HEK293 (cell line): Measurements from ENCODE around the gene PANX3.

Experiments
- CTCF ChIA-PET: fragments of 350-600 bp; formaldehyde crosslinking; extraction: SDS; loops from one replicate; lab custom pipeline; 2021; ENCODE audit warnings: antibody characterized with exemption; lab: Yijun Ruan, JAX
- POLR2A ChIA-PET: fragments of 300-600 bp; formaldehyde crosslinking; extraction: SDS; loops from one replicate; lab custom pipeline; 2020; ENCODE audit warnings: antibody characterized with exemption, inconsistent platforms; lab: Yijun Ruan, JAX
- H3K27ac ChIP-seq: fragments of 200-500 bp; sonication (Bioruptor generic); 2 replicates; pipeline ENCODE4 v1.5.1; 2014; ENCODE audit warnings: low read depth, low read length, control low read depth, inconsistent platforms; ENCODE audit errors: extremely low read depth
- H3K36me3 ChIP-seq, 2 experiments: fragments of 200-500 bp in 1 of 2; sonication (Bioruptor generic) in 1 of 2; 1 replicate in 1 of 2; 2 replicates in 1 of 2; pipeline ENCODE4 v1.5.1; 2014 to 2017; ENCODE audit warnings: inconsistent platforms in 2 of 2, low read length in 2 of 2; ENCODE audit not compliant: control insufficient read depth in 2 of 2, insufficient read depth in 1 of 2
- H3K4me1 ChIP-seq: fragments of 200-500 bp; sonication (Bioruptor generic); 2 replicates; pipeline ENCODE4 v1.5.1; 2014; ENCODE audit warnings: mild to moderate bottlenecking, low read length, inconsistent platforms; ENCODE audit not compliant: control insufficient read depth, insufficient read depth
- H3K4me3 ChIP-seq: 2 replicates; pipeline ENCODE4 v1.5.1; 2011; ENCODE audit warnings: low read depth, mild to moderate bottlenecking, control low read depth, low read length, moderate library complexity
- H3K9me3 ChIP-seq: fragments of 200-500 bp; sonication (Bioruptor generic); 2 replicates; pipeline ENCODE4 v1.5.1; 2014; ENCODE audit warnings: low read depth, low read length, inconsistent platforms; ENCODE audit not compliant: control insufficient read depth, insufficient read depth
- HOXD13 ChIP-seq: sonication (generic); formaldehyde crosslinking; IDR thresholded peaks from 2 replicates; pipeline ENCODE4 v1.8.0; 2022; ENCODE audit warnings: missing genetic modification reagents, borderline replicate concordance
- YY1 ChIP-seq: fragments of 450-650 bp; formaldehyde crosslinking; IDR thresholded peaks from 2 replicates; pipeline ENCODE4 v1.5.1; 2018; ENCODE audit warnings: missing biosample characterization, missing genetic modification characterization
- ZFP37 ChIP-seq: fragments of 450-650 bp; formaldehyde crosslinking; IDR thresholded peaks from 2 replicates; pipeline ENCODE4 v1.5.1; 2016; ENCODE audit warnings: missing biosample characterization, missing genetic modification characterization
- ZNF548 ChIP-seq: fragments of 450-650 bp; formaldehyde crosslinking; IDR thresholded peaks from 2 replicates; pipeline ENCODE4 v1.5.1; 2016; ENCODE audit warnings: missing biosample characterization, missing genetic modification characterization
- ZNF629 ChIP-seq: fragments of 450-650 bp; formaldehyde crosslinking; IDR thresholded peaks from 2 replicates; pipeline ENCODE4 v1.5.1; 2017; ENCODE audit warnings: missing biosample characterization, missing genetic modification characterization
- ZNF654 ChIP-seq: fragments of 450-650 bp; formaldehyde crosslinking; IDR thresholded peaks from 2 replicates; pipeline ENCODE4 v1.5.1; 2016; ENCODE audit warnings: low read depth, missing biosample characterization, missing genetic modification characterization
- ZNF658 ChIP-seq: fragments of 450-650 bp; formaldehyde crosslinking; IDR thresholded peaks from 2 replicates; pipeline ENCODE4; 2016; ENCODE audit warnings: missing biosample characterization, missing genetic modification characterization
- TF ChIP-seq, protein P1 (sequence below): sonication (generic); formaldehyde crosslinking; IDR thresholded peaks from 2 replicates; pipeline ENCODE4 v1.8.1; 2022; ENCODE audit warnings: mild to moderate bottlenecking, moderate library complexity, missing genetic modification reagents
- TF ChIP-seq, protein P2 (sequence below): fragments of 450-650 bp; formaldehyde crosslinking; IDR thresholded peaks from 2 replicates; pipeline ENCODE4 v1.5.1; 2016; ENCODE audit warnings: missing biosample characterization, missing genetic modification characterization
- TF ChIP-seq, protein P3 (sequence below): fragments of 450-650 bp; IDR thresholded peaks from 2 replicates; pipeline ENCODE4 v1.5.1; 2018; ENCODE audit warnings: missing biosample characterization, mild to moderate bottlenecking, missing genetic modification characterization
- TF ChIP-seq, protein P4 (sequence below): fragments of 450-650 bp; formaldehyde crosslinking; conservative IDR thresholded peaks from 2 replicates; pipeline ENCODE4 v1.5.1; 2016; ENCODE audit warnings: low read depth, missing biosample characterization, missing genetic modification characterization

The PANX3 gene

DNA sequence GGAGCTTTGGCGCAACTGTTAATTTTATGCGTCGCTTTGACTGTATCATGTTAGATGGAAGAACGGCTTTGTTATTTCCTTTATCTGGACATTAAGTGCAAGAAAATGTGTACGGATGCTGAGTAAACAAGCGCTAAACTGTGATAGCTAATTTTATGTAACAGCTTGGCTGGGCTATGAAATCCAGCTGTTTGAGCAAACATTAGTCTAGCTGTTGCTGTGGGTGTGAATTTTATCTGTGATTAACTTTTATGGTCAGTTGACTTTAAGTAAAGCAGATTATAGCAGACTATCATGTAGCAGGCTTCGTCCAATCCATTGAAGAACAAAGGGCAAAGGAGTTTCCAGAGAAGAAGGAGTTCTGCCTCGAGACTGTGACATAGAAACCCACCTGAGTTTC lies 27.4 kb upstream of the PANX3 start:
- Histone ChIP-seq H3K27ac (no peak overlapping the region), H3K36me3 (no peaks in the 10 kb centered on the region), H3K9me3 (no peaks in the 10 kb centered on the region), H3K4me3 (no peak overlapping the region), H3K4me1 (no peaks in the 10 kb centered on the region)
- TF ChIP-seq YY1, result no peak
- TF ChIP-seq, protein P1, sequence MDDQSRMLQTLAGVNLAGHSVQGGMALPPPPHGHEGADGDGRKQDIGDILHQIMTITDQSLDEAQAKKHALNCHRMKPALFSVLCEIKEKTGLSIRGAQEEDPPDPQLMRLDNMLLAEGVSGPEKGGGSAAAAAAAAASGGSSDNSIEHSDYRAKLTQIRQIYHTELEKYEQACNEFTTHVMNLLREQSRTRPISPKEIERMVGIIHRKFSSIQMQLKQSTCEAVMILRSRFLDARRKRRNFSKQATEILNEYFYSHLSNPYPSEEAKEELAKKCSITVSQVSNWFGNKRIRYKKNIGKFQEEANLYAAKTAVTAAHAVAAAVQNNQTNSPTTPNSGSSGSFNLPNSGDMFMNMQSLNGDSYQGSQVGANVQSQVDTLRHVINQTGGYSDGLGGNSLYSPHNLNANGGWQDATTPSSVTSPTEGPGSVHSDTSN (CRISPR knock-in tag), result no peak
- TF ChIP-seq ZNF658 (tag by site-specific recombination), result no peak
- TF ChIP-seq, protein P2, sequence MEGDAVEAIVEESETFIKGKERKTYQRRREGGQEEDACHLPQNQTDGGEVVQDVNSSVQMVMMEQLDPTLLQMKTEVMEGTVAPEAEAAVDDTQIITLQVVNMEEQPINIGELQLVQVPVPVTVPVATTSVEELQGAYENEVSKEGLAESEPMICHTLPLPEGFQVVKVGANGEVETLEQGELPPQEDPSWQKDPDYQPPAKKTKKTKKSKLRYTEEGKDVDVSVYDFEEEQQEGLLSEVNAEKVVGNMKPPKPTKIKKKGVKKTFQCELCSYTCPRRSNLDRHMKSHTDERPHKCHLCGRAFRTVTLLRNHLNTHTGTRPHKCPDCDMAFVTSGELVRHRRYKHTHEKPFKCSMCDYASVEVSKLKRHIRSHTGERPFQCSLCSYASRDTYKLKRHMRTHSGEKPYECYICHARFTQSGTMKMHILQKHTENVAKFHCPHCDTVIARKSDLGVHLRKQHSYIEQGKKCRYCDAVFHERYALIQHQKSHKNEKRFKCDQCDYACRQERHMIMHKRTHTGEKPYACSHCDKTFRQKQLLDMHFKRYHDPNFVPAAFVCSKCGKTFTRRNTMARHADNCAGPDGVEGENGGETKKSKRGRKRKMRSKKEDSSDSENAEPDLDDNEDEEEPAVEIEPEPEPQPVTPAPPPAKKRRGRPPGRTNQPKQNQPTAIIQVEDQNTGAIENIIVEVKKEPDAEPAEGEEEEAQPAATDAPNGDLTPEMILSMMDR (tag by site-specific recombination), result no peak
- TF ChIP-seq ZNF629 (tag by site-specific recombination), result no peak
- no peak for TF ChIP-seq ZFP37 (tag by site-specific recombination)
- POLR2A ChIA-PET, result no interaction called here
- CTCF ChIA-PET, result interaction anchor here (0.6 to 2.5 kb wide), 5 partner anchors 168 to 520 kb away, joined by 3 to 32 read pairs (median 7); no protein-coding TSS in a partner anchor

DNA sequence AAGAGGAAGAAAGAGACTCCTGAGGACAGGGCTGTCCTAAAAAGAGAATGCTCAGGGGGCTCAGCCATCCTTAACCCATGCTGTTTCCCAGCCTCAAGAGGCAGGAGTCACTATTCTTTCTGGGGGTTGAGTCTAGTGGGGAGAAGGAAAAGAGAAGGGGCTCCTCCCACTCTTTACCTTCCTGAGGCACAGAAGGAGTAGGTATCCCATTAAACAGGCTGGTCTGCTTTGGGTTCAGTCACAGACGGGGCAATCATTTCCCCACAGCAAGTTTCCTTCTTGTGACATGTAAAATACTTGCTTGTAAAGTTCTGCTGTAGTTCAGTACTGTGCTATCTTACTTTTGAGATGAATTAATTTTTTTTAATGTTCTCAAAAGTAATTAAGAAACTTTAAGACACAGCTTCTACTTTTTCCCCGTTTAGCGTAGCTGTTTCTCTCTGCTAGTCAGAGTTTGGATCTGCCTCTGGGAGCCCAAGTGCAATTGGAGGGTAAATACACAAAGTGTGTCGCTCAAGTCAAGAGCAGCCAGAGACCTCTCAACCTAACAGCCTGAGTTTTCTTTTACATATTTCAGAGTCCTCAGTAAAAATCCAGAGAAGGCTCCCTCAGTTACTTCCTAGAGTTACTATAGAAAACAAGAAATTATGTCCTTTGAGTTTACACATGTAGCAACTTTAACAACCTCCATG lies 26.4 kb upstream of the PANX3 start:
- Histone ChIP-seq H3K27ac (no peak overlapping the region), H3K9me3 (no peaks in the 10 kb centered on the region), H3K4me1 (no peaks in the 10 kb centered on the region), H3K4me3 (no peak overlapping the region), H3K36me3 (no peaks in the 10 kb centered on the region)
- ChIA-PET CTCF (interaction anchor here (1.0 to 2.5 kb wide), 10 partner anchors 12 to 182 kb away, joined by 3 to 32 read pairs (median 6); partner anchors contain the start of gene OR8A1), POLR2A (no interaction called here)
- TF ChIP-seq, protein P3, sequence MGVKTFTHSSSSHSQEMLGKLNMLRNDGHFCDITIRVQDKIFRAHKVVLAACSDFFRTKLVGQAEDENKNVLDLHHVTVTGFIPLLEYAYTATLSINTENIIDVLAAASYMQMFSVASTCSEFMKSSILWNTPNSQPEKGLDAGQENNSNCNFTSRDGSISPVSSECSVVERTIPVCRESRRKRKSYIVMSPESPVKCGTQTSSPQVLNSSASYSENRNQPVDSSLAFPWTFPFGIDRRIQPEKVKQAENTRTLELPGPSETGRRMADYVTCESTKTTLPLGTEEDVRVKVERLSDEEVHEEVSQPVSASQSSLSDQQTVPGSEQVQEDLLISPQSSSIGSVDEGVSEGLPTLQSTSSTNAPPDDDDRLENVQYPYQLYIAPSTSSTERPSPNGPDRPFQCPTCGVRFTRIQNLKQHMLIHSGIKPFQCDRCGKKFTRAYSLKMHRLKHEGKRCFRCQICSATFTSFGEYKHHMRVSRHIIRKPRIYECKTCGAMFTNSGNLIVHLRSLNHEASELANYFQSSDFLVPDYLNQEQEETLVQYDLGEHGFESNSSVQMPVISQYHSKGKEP (tag by site-specific recombination), result no peak

DNA sequence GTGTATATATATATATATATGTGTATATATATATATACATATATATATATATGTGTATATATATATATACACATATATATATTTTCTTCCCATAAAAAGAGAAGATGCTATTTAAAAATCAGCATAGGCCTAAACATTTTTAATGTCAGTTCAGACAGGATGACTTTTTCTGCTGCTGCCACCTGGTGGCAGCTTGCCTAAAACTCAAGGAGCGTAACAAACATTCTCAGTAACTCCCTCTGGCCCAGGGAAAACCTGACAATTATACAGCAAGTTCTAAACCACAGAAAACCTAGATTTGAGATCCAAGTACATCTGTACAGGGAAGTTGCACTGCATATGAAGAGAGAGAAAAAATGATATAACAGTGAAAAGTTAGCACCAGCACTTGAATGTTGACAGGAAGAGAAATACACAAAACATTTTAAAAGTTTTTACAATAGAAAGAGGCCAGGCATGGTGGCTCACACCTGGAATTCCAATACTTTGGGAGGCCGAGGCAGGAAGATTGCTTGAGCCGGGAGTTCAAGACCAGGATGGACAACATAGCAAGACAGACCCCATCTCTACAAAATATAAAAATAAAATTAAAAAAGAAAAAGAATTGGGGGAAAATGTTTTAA lies 24.9 kb upstream of the PANX3 start:
- ChIA-PET CTCF (interaction anchor here (0.6 to 2.5 kb wide), 15 partner anchors 9 to 517 kb away, joined by 3 to 32 read pairs (median 4); no protein-coding TSS in a partner anchor), POLR2A (no interaction called here)
- Histone ChIP-seq H3K9me3 (no peaks in the 10 kb centered on the region), H3K27ac (no peak overlapping the region), H3K36me3 (no peaks in the 10 kb centered on the region), H3K4me3 (no peak overlapping the region), H3K4me1 (no peaks in the 10 kb centered on the region)
- peak; percentile 34; the same call in 1 of the 2 replicates for TF ChIP-seq ZNF654 (tag by site-specific recombination)
- TF ChIP-seq ZNF548 (tag by site-specific recombination), result no peak
- TF ChIP-seq, protein P4, sequence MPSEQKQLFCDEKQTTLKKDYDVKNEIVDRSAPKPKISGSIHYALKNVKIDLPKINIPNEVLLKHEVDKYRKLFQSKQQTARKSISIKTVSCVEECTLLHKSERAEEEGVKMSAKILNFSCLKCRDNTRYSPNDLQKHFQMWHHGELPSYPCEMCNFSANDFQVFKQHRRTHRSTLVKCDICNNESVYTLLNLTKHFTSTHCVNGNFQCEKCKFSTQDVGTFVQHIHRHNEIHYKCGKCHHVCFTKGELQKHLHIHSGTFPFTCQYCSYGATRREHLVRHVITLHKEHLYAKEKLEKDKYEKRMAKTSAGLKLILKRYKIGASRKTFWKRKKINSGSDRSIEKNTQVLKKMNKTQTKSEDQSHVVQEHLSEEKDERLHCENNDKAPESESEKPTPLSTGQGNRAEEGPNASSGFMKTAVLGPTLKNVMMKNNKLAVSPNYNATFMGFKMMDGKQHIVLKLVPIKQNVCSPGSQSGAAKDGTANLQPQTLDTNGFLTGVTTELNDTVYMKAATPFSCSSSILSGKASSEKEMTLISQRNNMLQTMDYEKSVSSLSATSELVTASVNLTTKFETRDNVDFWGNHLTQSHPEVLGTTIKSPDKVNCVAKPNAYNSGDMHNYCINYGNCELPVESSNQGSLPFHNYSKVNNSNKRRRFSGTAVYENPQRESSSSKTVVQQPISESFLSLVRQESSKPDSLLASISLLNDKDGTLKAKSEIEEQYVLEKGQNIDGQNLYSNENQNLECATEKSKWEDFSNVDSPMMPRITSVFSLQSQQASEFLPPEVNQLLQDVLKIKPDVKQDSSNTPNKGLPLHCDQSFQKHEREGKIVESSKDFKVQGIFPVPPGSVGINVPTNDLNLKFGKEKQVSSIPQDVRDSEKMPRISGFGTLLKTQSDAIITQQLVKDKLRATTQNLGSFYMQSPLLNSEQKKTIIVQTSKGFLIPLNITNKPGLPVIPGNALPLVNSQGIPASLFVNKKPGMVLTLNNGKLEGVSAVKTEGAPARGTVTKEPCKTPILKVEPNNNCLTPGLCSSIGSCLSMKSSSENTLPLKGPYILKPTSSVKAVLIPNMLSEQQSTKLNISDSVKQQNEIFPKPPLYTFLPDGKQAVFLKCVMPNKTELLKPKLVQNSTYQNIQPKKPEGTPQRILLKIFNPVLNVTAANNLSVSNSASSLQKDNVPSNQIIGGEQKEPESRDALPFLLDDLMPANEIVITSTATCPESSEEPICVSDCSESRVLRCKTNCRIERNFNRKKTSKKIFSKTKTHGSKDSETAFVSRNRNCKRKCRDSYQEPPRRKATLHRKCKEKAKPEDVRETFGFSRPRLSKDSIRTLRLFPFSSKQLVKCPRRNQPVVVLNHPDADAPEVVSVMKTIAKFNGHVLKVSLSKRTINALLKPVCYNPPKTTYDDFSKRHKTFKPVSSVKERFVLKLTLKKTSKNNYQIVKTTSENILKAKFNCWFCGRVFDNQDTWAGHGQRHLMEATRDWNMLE (tag by site-specific recombination), result no peak
- TF ChIP-seq HOXD13, result no peak
